Measurements from ENCODE around the gene PCSK1N.
"Not testable (repeated sequence)": the region's sequence is repeated elsewhere in the genome, so short reads cannot be mapped to it uniquely, and the experiment has no call there.

The PCSK1N gene, protein sequence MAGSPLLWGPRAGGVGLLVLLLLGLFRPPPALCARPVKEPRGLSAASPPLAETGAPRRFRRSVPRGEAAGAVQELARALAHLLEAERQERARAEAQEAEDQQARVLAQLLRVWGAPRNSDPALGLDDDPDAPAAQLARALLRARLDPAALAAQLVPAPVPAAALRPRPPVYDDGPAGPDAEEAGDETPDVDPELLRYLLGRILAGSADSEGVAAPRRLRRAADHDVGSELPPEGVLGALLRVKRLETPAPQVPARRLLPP

DNA sequence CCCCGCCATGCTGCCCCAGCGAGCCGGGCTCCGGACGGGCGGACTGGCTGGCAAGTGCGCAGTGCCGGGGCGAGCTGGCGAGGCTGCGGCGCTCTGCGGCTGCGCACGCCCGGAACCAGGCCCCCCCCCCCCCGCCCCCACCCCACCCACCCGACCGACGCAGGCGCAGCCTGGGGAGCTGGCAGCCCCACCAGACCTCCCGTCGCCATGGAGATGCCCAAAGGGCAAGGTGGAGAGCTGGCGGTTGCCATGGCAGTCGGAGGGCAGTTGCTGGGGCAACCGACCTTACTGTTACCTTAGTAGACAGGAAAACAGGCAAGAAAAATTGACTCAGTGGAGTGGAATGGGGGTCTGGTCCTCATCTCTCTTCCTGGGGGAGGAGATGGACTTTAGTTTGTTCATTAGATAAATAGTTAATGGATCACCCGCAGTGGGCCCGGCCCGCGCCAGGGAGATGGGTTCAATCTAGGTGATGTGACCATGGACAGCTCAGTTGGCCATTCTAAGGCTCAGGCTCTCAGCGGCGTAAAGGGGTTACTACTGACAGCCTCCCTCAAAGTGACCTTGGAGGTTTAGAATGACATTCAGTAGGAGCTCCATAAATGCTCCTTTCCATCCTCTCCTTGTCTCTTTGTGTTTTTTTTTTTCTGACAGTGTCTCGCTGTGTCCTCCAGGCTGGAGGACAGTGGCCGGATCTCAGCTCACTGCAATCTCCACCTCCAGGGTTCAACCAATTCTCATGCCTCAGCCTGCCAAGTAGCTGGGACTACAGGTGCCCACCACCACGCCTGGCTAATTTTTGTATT is at the start of gene PCSK1N:
Gene PCSK1N, minus strand, starts transcription at position 87 of the 806 bp plus-strand sequence. Its CDS starts 78 bp downstream, at position 9.
- DNase-seq (ENCODE audit: low spot score) = peak; percentile 28

DNA sequence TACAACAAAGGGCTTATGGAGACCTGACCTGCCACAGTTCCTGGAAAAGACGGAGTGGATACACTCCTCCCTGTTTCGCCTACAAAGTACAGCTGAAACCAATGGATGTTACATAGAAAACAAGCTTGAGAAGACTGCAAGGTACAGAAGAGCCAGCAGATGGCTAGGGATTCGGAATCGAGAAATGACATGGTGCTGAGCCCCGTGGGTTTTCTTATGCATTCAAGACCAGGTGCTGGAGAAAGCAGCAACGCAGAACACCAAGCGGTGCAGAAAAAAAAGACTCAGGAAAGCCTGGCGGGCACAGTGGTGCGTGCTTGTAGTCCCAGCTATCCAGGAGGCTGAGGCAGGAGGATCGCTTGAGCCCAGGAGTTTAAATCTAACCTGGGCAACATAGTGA is 48.3 kb upstream of the PCSK1N start:
- no peak for DNase-seq (ENCODE audit: low spot score)

- not testable (repeated sequence) for DNase-seq (ENCODE audit: low spot score)
Measured at GRCh38 chrX:48876944-48877343, 41.5 kb upstream of the PCSK1N start.

- DNase-seq (ENCODE audit: low spot score) = not testable (repeated sequence)
Measured at GRCh38 chrX:48872017-48872416, 36.6 kb upstream of the PCSK1N start.

- DNase-seq (ENCODE audit: low spot score) = no peak
Measured at GRCh38 chrX:48864210-48864609, 28.8 kb upstream of the PCSK1N start.

DNA sequence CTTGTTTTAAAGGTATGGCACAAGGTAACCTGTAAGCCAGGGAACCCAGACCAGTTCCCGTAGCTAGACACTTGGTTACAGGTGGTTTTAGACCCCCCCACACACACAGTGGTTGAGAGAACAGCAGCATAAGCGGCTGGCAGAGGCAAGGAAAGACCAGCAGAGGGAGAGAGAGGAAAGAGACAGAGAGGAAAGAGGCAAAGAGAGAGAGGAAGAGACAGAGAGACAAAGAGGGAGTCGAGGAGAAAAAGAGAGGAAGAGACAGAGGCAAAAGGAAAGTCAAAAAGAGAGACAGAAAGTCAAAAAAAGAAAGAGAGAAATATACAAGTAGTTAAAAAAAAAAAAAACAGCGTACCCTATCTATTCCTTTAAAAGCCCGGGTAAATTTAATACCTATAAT is 19.5 kb upstream of the PCSK1N start:
- DNase-seq (ENCODE audit: low spot score) = no peak

GRCh38 chrX:48854121-48854804 is 18.9 kb upstream of the PCSK1N start:
- DNase-seq (ENCODE audit: low spot score) = not testable (repeated sequence)

DNA sequence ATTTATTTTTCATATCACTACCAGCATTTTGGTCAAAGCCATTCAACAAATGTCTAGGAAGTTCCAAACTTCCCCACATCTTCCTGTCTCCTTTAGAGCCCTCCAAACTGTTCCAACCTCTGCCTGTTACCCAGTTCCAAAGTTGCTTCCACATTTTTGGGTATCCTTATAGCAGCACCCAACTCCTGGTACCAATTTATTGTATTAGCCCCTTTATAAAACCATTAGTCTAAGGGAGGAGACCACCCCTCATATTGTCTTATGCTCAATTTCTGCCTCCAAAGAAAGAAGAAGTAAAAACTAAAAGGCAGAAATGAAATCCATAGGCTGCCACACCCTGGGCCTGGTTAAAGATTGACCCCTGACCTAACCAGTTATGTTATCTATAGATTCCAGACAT is 18.1 kb upstream of the PCSK1N start:
- DNase-seq (ENCODE audit: low spot score) = not testable (repeated sequence)

- DNase-seq (ENCODE audit: low spot score) = no peak
Measured at GRCh38 chrX:48852857-48853256, 17.4 kb upstream of the PCSK1N start.

DNA sequence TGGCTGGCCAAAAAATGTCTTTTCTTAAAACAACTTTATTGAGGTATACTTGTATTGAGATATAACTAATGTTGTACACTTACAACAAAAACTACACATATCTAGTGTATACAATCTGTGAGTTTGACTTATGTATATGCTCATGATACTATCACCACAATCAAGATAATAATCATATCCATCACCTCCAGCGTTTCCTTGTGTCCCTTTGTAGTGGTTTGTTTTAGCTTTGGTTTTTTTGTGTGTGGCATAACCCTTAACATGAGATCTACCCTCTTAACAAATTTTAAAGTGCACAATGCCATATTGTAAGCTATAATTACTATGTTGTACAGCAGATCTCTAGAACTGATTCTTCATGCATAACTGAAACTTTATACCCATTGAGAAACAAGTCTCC is 13.4 kb upstream of the PCSK1N start:
- no peak for DNase-seq (ENCODE audit: low spot score)

DNA sequence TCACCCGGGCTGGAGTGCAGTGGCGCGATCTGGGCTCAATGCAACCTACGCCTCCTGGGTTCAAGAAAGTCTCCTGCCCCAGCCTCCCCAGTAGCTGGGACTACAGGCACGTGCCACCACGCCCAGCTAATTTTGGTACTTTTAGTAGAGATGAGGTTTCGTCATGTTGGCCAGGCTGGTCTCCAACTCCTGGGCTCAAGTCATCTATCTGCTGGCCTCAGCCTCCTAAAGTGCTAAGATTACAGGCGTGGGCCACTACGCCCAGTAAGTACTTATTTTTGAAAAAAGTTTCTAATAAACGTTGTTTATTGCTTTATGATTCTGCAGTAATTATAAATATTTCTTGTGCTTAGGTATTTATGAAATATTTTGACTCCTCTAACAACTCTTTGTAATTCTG is 4.3 kb upstream of the PCSK1N start:
- DNase-seq (ENCODE audit: low spot score) = no peak

DNA sequence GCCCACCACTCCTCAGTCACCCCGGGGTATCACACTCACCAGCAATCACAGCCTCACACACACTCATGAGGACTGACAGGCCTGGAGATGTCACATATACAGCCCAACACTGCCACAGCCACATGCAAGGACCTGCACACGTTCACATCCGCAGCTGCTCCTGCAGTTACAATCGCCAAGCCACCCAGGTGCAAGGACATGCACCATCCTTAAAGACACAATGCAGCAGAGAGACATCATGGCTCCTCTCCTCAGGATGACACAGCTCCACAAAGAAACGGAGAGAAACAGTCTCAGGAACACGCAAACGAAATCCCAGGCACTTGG is 1.1 kb downstream of the PCSK1N start:
- DNase-seq (ENCODE audit: low spot score) = no peak

DNA sequence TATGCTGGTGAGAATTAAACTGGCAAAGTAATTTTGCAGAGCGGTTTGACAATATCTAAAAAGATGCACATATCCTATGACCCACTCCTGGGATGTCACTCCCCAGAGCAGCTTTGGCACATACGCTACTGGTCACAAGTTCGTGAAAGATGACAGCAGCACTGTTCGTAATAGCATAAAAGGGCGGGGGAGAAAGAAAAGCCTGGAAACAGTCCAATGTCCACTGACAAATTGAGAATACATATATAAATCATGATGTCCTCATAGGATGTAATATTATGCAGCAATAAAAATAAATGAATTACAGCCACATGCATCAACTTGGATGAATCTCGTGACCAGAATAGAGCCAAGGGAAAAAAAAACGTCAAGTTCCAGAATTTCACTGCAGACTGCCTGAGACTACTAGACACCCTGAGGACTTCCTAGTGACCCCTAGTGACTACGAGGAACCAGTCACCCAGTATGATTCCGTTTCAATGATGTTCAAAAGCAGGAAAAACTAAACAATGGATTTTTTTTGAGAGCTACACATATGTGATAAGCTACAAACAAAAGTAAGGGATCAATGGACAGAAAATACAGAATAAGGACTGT is 1.8 kb downstream of the PCSK1N start:
- DNase-seq (ENCODE audit: low spot score) = no peak

- no peak for DNase-seq (ENCODE audit: low spot score)
Measured at GRCh38 chrX:48831909-48832291, 3.5 kb downstream of the PCSK1N start.

DNA sequence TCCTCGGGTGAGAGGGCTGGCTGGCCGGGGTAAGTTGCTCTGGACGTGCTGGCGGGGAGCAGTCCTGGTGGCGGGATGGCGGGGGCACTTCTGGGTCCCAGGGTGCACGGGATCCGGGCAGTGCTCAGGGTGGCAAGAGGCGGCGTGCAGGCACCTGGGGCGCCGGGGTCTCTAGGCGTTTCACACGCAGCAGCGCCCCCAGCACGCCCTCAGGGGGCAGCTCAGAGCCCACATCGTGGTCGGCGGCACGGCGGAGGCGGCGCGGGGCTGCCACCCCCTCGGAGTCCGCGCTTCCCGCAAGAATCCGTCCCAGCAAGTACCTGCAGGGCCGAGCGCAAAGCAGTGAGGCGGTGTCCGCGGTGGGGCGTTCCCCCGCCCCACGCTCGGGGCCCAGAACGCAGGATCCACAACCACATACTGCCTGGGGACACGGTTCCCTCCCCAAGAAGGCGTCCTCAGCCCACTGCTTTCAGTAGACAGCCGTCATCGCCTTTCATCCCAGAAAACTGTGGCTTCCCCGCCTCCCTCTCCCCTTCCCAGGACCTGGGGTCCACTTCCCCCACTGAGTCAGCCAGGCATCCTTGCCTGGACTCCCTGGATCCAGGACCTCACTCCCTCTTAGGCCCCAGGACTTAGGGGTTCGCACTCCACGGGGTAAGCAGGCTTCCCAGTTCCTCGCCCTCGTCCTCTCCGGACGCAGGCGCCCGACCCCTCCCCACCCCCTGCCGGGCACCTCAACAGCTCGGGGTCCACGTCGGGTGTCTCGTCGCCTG is 4.1 kb downstream of the PCSK1N start:
- DNase-seq (ENCODE audit: low spot score) = no peak

DNA sequence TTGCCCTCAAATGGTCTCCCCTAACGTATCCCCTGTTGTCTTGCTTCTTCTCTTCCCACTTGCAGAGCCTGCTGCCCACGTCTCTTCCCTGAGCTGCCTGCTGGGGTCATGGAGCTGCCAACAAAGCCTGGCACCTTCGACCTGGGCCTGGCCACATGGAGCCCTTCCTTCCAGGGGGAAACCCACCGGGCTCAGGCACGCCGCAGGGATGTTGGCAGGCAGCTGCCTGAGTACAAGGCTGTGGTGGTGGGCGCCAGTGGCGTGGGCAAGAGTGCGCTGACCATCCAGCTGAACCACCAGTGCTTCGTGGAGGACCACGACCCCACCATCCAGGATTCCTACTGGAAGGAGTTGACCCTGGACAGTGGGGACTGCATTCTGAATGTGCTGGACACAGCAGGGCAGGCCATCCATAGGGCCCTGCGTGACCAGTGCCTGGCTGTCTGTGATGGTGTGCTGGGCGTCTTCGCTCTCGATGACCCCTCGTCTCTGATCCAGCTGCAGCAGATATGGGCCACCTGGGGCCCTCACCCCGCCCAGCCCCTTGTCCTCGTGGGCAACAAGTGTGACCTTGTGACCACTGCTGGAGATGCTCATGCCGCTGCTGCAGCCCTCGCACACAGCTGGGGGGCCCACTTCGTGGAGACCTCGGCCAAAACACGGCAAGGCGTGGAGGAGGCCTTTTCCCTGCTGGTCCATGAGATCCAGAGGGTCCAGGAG is 6.2 kb downstream of the PCSK1N start:
- no peak for DNase-seq (ENCODE audit: low spot score)

- DNase-seq (ENCODE audit: low spot score) = no peak
Measured at GRCh38 chrX:48827654-48827968, 7.8 kb downstream of the PCSK1N start.

GRCh38 chrX:48826876-48827653 is 8.3 kb downstream of the PCSK1N start:
- DNase-seq (ENCODE audit: low spot score) = no peak

DNA sequence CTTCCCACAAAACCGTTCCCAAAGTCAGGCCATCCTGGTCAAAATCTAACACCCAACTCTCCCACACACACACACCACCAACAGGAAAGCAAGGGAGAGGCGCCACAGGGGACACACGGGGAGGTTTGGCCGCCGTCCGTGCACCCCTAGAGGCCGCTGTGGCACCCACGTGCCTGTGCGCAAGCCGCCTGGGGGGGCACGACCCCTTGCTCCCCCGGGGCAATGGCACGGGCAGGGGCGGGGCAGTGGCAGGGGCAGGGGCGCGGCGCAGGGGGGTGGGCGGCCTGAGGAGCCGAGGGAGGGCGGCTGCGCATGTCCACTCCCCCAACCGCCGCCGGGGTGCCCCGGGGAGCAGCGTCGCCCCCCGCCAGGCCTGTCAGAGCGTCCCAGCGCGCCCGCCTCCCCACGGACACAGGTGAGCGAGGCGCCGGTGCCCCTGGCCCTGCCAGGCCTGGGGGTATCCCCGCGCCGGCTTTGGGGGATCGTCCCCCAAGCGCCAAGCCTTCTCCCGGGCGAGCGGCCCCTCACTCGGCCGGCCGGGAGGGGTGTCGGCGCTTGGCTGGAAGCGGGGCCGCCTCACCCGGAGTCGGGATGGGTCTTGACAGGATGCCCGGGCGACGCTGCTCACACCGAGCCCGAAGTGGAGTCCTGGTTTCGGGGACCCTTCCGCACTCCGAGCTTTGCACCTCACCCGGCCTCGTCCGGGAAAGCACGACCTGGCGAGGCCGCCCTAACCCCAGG is 9.1 kb downstream of the PCSK1N start, which contains the start of gene ERAS:
Gene ERAS, plus strand, starts transcription at position 379 of the 741 bp plus-strand sequence. CDS start 2,611 bp downstream, outside the sequence.
- no peak for DNase-seq (ENCODE audit: low spot score)

DNA sequence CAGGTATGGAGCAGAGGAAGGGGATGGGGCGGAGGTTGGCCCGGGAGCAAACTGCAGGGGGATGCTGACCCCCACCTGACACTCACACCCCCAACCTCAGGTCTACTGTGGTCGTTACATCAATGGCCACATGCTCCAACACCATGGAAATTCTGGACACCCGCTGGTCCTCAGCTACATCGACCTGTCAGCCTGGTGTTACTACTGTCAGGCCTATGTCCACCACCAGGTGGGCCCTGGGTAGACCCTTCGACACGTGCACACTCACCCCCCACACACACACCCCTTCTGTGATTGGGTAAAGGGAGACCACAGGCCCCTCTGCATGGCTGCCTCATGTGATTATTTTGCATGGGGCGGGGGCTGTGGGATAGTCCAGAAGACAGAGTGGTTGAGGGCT is 11.3 kb downstream of the PCSK1N start:
- DNase-seq (ENCODE audit: low spot score) = no peak

Measured in AG20443 (cell line).